Suprapubic skin (tissue), 4 donors: ENCODE data around the gene RNASET2.

Experiments
- CTCF ChIP-seq, 2 donors: fragments of 200-600 bp in 1 of 2; fragments of 450-650 bp in 1 of 2; sonication (generic) in 1 of 2; IDR thresholded peaks; one replicate each; pipeline ENCODE4 v1.5.1; 2016 to 2019; ENCODE audit warnings: antibody characterized with exemption in 2 of 2, mild to moderate bottlenecking in 1 of 2, moderate library complexity in 1 of 2
- EP300 ChIP-seq: sonication (generic); formaldehyde crosslinking; IDR thresholded peaks from one replicate; pipeline ENCODE4 v1.6.1; 2017; ENCODE audit warnings: antibody characterized with exemption
- POLR2A ChIP-seq, 2 donors: fragments of 450-650 bp; IDR thresholded peaks; one replicate each; pipeline ENCODE4 v1.6.1; 2017; ENCODE audit warnings: antibody characterized with exemption in 2 of 2, mild to moderate bottlenecking in 2 of 2, moderate library complexity in 2 of 2
- POLR2AphosphoS5 ChIP-seq, 3 donors: sonication (generic); formaldehyde crosslinking; IDR thresholded peaks; one replicate each; pipeline ENCODE4 v1.6.1; 2017; ENCODE audit warnings: antibody characterized with exemption in 3 of 3

GRCh38 chr6:166906376-166907044 lies 49.8 kb downstream of the RNASET2 start:
- TF ChIP-seq CTCF (IDR thresholded peaks at IDR 0.05) (no peak), POLR2A (IDR thresholded peaks at IDR 0.05) (no peak), EP300 (no peak), POLR2AphosphoS5 (IDR thresholded peaks at IDR 0.05) (no peak)
